HEK293T (cell line): ENCODE data around the gene LRRC8C.

Source experiments
- CTBP1 ChIP-seq: fragments of 450-650 bp; IDR thresholded peaks from 2 replicates; pipeline ENCODE4 v1.6.1; 2016; ENCODE audit warnings: borderline replicate concordance
- ELF4 ChIP-seq: fragments of 450-650 bp; IDR thresholded peaks from 2 replicates; pipeline ENCODE4 v1.6.1; 2017; ENCODE audit warnings: antibody characterized with exemption
- FOXK2 ChIP-seq: fragments of 450-650 bp; IDR thresholded peaks from 2 replicates; pipeline ENCODE4 v1.6.1; 2016; ENCODE audit warnings: mild to moderate bottlenecking
- FOXM1 ChIP-seq: fragments of 450-650 bp; IDR thresholded peaks from 2 replicates; pipeline ENCODE4 v1.6.1; 2017; ENCODE audit warnings: mild to moderate bottlenecking, borderline replicate concordance
- HDGF ChIP-seq: fragments of 450-650 bp; IDR thresholded peaks from 2 replicates; pipeline ENCODE4 v1.6.1; 2017; ENCODE audit warnings: antibody characterized with exemption, borderline replicate concordance
- L3MBTL2 ChIP-seq: fragments of 450-650 bp; conservative IDR thresholded peaks from 2 replicates; pipeline ENCODE4 v1.6.1; 2016; ENCODE audit warnings: mild to moderate bottlenecking
- NFRKB ChIP-seq: fragments of 450-650 bp; IDR thresholded peaks from 2 replicates; pipeline ENCODE4 v1.6.1; 2016; ENCODE audit warnings: mild to moderate bottlenecking, moderate library complexity
- SP1 ChIP-seq: fragments of 450-650 bp; IDR thresholded peaks from 2 replicates; pipeline ENCODE4 v1.6.1; 2017
- SUZ12 ChIP-seq: fragments of 450-650 bp; IDR thresholded peaks from 2 replicates; pipeline ENCODE4 v1.6.1; 2016; ENCODE audit warnings: mild to moderate bottlenecking
- TARDBP ChIP-seq: fragments of 450-650 bp; IDR thresholded peaks from 2 replicates; pipeline ENCODE4 v1.6.1; 2016
- ZNF384 ChIP-seq: fragments of 450-650 bp; IDR thresholded peaks from 2 replicates; pipeline ENCODE4 v1.6.1; 2016
- TF ChIP-seq, protein P1 (sequence below): fragments of 450-650 bp; IDR thresholded peaks from 2 replicates; pipeline ENCODE4 v1.6.1; 2016

GRCh38 chr1:89670711-89671110, 37.8 kb downstream of the LRRC8C start:
- TF ChIP-seq HDGF, result no peak
- no peak for TF ChIP-seq L3MBTL2
- TF ChIP-seq NFRKB, result no peak
- no peak for TF ChIP-seq ELF4
- TF ChIP-seq FOXM1, result no peak
- TF ChIP-seq ZNF384, result no peak
- TF ChIP-seq SP1, result no peak
- TF ChIP-seq SUZ12, result no peak
- TF ChIP-seq, protein P1, sequence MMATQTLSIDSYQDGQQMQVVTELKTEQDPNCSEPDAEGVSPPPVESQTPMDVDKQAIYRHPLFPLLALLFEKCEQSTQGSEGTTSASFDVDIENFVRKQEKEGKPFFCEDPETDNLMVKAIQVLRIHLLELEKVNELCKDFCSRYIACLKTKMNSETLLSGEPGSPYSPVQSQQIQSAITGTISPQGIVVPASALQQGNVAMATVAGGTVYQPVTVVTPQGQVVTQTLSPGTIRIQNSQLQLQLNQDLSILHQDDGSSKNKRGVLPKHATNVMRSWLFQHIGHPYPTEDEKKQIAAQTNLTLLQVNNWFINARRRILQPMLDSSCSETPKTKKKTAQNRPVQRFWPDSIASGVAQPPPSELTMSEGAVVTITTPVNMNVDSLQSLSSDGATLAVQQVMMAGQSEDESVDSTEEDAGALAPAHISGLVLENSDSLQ, result no peak
- TF ChIP-seq FOXK2, result no peak
- TF ChIP-seq CTBP1, result no peak
- no peak for TF ChIP-seq TARDBP
